ENCODE measurements around the gene PFKFB2. TPM values are rescaled to one million over a fixed set of nuclear protein-coding genes. Genes with fewer than 3 reads are reported as not detected.

The PFKFB2 gene
- polyA plus RNA-seq, 1 donor from 2014 or later, result 9.8 TPM

- Histone ChIP-seq H3K4me2 (ENCODE audit: low read length) (no peak overlapping the region), H3K4me3 (ENCODE audit: low read length) (no peak overlapping the region), H3K36me3 (ENCODE audit: insufficient read depth, low read length) (no peaks in the 10 kb centered on the region), H3K9ac (ENCODE audit: low read length) (no peak overlapping the region), H2AFZ (ENCODE audit: low read depth, low read length) (no peak overlapping the region), H3K79me2 (replicated peaks; ENCODE audit: insufficient read depth, low read length) (no peaks in the 10 kb centered on the region), H3F3A (ENCODE audit: insufficient read depth, low read length, poor library complexity, severe bottlenecking) (no peaks in the 10 kb centered on the region), H3K9me2 (ENCODE audit: insufficient read depth, low read length) (no peaks in the 10 kb centered on the region), H3K27me3 (ENCODE audit: insufficient read depth, low read depth, low read length) (no peaks in the 10 kb centered on the region), H4K20me1 (ENCODE audit: insufficient read depth) (no peaks in the 10 kb centered on the region), H3K27ac (ENCODE audit: low read length) (no peak overlapping the region), H3K9me3 (ENCODE audit: low read length) (no peaks in the 10 kb centered on the region)
- TF ChIP-seq EZH2 (IDR thresholded peaks at IDR 0.05; ENCODE audit: borderline replicate concordance, insufficient read depth, low read length, poor library complexity, severe bottlenecking) (no peak), MXI1 (conservative IDR thresholded peaks at IDR 0.05; ENCODE audit: poor library complexity, severe bottlenecking) (no peak), POLR2AphosphoS5 (IDR thresholded peaks at IDR 0.05) (no peak), REST (IDR thresholded peaks at IDR 0.05; ENCODE audit: borderline replicate concordance) (no peak)
These were observed 26.7 kb downstream of the PFKFB2 start for GRCh38 chr1:207079706-207080241.

GRCh38 chr1:207081088-207081487 is 28.0 kb downstream of the PFKFB2 start:
- no peaks in the 10 kb centered on the region for H3K9me3 ChIP-seq (ENCODE audit: low read length)
- H3K4me2 ChIP-seq (ENCODE audit: low read length), result no peak overlapping the region
- no peak overlapping the region for H2AFZ ChIP-seq (ENCODE audit: low read depth, low read length)
- no peaks in the 10 kb centered on the region for H3F3A ChIP-seq (ENCODE audit: insufficient read depth, low read length, poor library complexity, severe bottlenecking)
- no peaks in the 10 kb centered on the region for H3K27me3 ChIP-seq (ENCODE audit: insufficient read depth, low read depth, low read length)
- TF ChIP-seq POLR2AphosphoS5 (IDR thresholded peaks at IDR 0.05) (no peak), EZH2 (IDR thresholded peaks at IDR 0.05; ENCODE audit: borderline replicate concordance, insufficient read depth, low read length, poor library complexity, severe bottlenecking) (no peak), TAF1 (IDR thresholded peaks at IDR 0.05; ENCODE audit: low read depth) (no peak), REST (IDR thresholded peaks at IDR 0.05; ENCODE audit: borderline replicate concordance) (no peak), RAD21 (conservative IDR thresholded peaks at IDR 0.05) (no peak), EP300 (conservative IDR thresholded peaks at IDR 0.05; ENCODE audit: poor library complexity, severe bottlenecking) (no peak), SMC3 (conservative IDR thresholded peaks at IDR 0.05; ENCODE audit: poor library complexity) (no peak), MXI1 (conservative IDR thresholded peaks at IDR 0.05; ENCODE audit: poor library complexity, severe bottlenecking) (no peak), CTCF (IDR thresholded peaks at IDR 0.05; ENCODE audit: poor library complexity, severe bottlenecking) (no peak)
- no peaks in the 10 kb centered on the region for H3K79me2 ChIP-seq (replicated peaks; ENCODE audit: insufficient read depth, low read length)
- H3K4me3 ChIP-seq (ENCODE audit: low read length), result no peak overlapping the region
- H3K9me2 ChIP-seq (ENCODE audit: insufficient read depth, low read length), result no peaks in the 10 kb centered on the region
- no peak overlapping the region for H3K27ac ChIP-seq (ENCODE audit: low read length)
- H4K20me1 ChIP-seq (ENCODE audit: insufficient read depth), result no peaks in the 10 kb centered on the region
- H3K36me3 ChIP-seq (ENCODE audit: insufficient read depth, low read length), result no peaks in the 10 kb centered on the region
- H3K9ac ChIP-seq (ENCODE audit: low read length), result no peak overlapping the region
